Hepatocyte (in vitro differentiated cells): ENCODE data around the gene COLQ.

Experiments
- CTCF ChIP-seq: fragments of 200-600 bp; sonication (generic); IDR thresholded peaks from 2 replicates; pipeline ENCODE4 v1.5.1; 2016; ENCODE audit warnings: antibody characterized with exemption, mild to moderate bottlenecking; ENCODE audit not compliant: poor library complexity
- EZH2 ChIP-seq: fragments of 200-600 bp; sonication (generic); IDR thresholded peaks from 2 replicates; pipeline ENCODE4 v1.6.1; 2016; ENCODE audit warnings: antibody characterized with exemption, mild to moderate bottlenecking, borderline replicate concordance

GRCh38 chr3:15439476-15439875 is 82.0 kb downstream of the COLQ start:
- TF ChIP-seq CTCF (no peak), EZH2 (no peak)
